GM12864 (cell line): ENCODE data around the gene SMIM1.

Source experiments
- DNase-seq: peaks from one replicate; pipeline ENCODE4 v3.0.0-alpha.2; 2011; ENCODE audit warnings: low read depth
- H3K4me3 ChIP-seq: 2 replicates; pipeline ENCODE4 v1.5.1; 2011; ENCODE audit warnings: mild to moderate bottlenecking, low read depth, low read length, control low read depth
- TF ChIP-seq, protein P1 (sequence below): IDR thresholded peaks from 2 replicates; pipeline ENCODE4 v1.5.1; 2011; ENCODE audit warnings: low read depth, mild to moderate bottlenecking, moderate library complexity, low read length, control low read depth, inconsistent platforms; ENCODE audit errors: missing control alignments

Gene SMIM1

DNA sequence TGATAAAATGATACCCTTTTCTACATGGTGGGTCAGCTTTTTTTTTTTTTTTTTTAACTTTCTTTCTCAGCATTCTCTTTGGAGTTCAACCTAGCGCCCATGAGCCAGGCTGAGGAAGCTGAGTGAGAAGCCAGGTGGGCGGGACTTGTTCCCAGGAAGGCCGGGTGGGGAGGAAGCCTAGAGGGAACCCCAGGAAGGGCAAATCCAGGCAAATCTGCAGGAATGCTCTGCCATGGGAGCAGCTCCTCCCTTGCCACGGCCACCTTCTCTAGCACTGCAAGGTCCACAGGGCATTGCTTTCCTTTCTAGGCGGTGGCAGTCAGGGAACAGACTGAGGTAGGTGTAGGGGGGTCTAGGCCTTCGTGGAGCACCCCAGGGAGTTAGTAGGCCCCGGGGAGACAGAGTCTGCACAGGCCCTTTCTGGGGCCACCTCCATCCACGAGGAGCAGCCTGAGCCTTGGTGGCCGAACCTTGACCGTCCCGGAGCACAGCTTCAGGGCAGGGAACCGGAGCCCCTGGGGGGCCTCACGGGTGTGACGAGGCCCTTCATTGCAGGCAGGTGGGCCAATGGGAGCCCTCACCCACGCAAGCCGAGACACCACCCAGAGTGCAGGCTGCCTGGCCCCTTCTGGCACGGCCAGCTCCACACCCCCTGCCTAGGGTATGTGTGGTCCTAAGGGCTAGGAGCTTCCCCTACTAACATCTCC is 38.5 kb upstream of the SMIM1 start:
- no peak for DNase-seq
- H3K4me3 ChIP-seq, result no peak overlapping the region
- TF ChIP-seq, protein P1, sequence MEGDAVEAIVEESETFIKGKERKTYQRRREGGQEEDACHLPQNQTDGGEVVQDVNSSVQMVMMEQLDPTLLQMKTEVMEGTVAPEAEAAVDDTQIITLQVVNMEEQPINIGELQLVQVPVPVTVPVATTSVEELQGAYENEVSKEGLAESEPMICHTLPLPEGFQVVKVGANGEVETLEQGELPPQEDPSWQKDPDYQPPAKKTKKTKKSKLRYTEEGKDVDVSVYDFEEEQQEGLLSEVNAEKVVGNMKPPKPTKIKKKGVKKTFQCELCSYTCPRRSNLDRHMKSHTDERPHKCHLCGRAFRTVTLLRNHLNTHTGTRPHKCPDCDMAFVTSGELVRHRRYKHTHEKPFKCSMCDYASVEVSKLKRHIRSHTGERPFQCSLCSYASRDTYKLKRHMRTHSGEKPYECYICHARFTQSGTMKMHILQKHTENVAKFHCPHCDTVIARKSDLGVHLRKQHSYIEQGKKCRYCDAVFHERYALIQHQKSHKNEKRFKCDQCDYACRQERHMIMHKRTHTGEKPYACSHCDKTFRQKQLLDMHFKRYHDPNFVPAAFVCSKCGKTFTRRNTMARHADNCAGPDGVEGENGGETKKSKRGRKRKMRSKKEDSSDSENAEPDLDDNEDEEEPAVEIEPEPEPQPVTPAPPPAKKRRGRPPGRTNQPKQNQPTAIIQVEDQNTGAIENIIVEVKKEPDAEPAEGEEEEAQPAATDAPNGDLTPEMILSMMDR, result no peak

DNA sequence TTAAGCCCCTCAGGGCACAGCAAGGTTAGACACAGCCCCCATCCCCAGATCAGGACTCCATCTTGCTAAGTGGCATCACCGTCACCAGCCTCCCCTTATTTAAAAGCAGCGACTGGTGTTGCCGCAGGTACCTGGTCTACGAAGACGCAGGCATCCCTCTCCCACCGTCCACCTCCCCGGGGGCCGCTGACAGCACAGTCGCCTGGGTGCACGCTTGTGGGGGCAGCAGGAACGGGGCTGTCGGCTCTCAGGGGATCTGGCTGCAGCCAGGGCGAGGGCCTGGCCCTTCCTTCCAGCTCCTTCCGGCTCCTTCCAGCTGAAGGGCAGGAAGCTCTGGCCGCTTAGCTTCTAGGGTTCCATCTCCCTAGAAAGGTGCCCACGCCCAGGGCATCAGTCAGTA is 37.9 kb upstream of the SMIM1 start:
- no peak overlapping the region for H3K4me3 ChIP-seq
- TF ChIP-seq, protein P1, result no peak
- DNase-seq, result no peak

DNA sequence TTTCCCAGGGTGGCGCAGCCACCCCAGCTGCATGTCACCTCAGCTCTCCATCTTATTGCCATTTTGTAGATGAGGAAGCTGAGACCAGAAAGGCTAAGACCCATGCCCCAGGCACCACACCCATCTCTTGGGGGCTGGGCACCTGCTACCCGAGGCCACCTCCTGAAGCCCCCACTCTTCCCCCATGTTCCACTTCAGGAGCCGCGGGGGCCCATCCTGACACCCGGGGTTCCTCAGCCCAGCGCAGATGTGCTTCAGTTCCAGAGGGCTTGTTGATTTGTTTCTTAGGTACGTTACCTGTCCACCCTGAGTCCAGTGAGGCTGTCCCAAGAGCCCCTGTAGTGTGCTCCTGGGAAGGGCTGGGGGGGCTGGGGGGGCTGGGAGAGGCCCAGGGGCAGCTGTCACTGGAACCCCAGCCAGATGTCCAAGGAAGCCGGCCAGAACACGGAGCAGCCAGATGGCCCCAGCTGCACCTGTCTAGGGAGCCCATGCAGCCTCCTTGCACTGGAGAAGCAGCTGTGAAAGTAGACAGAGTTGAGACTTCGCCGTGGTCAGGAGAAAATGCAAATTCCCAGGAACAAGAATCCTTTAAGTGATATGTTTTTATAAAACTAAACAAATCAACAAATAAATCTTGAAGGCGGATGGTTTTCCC is 37.4 kb upstream of the SMIM1 start:
- TF ChIP-seq, protein P1, result no peak
- H3K4me3 ChIP-seq, result no peak overlapping the region
- DNase-seq, result no peak

DNA sequence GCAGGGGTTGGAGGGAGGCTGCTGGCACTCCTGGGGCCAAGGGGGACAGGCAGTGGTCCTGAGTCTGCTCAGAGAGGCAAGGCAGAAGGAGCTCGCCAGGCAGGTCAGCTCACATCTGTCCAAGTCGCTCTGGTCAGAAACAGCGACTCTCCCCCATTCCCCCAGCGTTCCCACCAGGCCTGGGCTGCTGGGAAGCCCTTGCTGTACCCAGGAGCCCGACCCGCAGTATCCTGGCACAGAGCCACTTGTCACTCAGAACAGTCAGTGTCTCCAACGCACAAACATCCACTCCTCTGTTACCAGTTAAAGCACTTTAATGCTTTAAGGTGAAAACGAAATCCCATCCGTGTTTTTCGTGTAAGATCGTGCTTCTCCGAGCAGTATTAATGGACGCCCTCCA is 36.9 kb upstream of the SMIM1 start:
- no peak overlapping the region for H3K4me3 ChIP-seq
- no peak for DNase-seq
- TF ChIP-seq, protein P1, result no peak

DNA sequence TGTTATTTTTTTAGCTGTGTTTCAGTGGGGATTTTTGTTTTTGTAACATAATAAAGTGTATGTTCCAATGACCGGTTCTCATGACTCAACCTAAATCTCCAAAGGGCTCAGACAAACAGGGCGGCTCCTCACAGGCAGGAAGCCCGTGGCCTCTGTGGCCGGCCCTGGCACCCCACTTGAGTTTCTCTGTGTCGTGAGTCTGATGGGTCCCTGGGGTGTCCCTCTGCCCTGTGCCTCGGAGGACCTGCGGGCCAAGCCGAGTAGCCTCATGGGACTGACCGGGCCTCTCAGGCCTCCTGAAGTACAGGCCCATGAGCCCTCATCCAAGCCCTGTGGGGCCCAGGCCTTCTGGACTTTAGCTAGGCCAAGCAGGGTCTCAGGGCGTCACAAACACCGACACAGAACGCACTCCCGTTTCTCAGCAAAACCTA is 36.4 kb upstream of the SMIM1 start:
- TF ChIP-seq, protein P1, result no peak
- no peak for DNase-seq
- H3K4me3 ChIP-seq, result no peak overlapping the region

DNA sequence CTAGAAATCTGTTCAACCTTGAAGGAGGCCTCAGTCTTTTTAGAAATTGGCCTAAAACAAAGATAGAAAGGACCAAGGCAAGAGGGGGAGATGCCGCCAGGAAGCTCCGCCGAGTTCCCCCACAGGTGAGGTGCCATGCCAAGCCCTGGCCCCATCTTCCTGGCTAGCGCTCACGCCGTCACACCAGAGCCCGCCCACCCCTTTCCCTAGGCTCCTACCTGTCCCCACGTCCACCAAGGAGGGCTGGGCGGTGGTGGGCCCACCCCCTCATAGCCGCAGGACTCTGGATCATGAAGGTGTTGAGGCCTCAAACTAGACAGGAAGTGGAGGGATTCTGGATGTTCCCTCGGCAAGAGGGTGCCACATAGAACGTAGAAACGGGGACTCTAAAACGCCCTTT is 35.8 kb upstream of the SMIM1 start:
- DNase-seq, result no peak

More for the DNA sequence above, 35.8 kb upstream of the SMIM1 start:
- H3K4me3 ChIP-seq, result no peak overlapping the region
- TF ChIP-seq, protein P1, result no peak
